HepG2 (cell line): ENCODE results near the gene WDR26.

Experiments
- ATM ChIP-seq: fragments of 450-650 bp; IDR thresholded peaks from 2 replicates; pipeline ENCODE4 v1.7.1; 2017; ENCODE audit warnings: mild to moderate bottlenecking, borderline replicate concordance
- CCAR2 ChIP-seq: fragments of 200-400 bp; formaldehyde crosslinking; optimal IDR thresholded peaks from 2 replicates; pipeline ENCODE3; 2018; ENCODE audit warnings: low read depth, mild to moderate bottlenecking, low read length, moderate library complexity
- CHD2 ChIP-seq: IDR thresholded peaks from 2 replicates; pipeline ENCODE4 v1.6.1; 2011; ENCODE audit warnings: low read depth, low read length, improper control_type of control experiment
- CTCF ChIP-seq: sonication (generic); formaldehyde crosslinking; IDR thresholded peaks from 2 replicates; pipeline ENCODE4 v1.5.0; 2020; ENCODE audit warnings: mild to moderate bottlenecking, missing genetic modification reagents, moderate library complexity
- DNMT3B ChIP-seq: conservative IDR thresholded peaks from 2 replicates; pipeline ENCODE4 v1.6.1; 2016; ENCODE audit warnings: missing biosample characterization, control low read depth
- PRPF4 ChIP-seq: fragments of 200-400 bp; formaldehyde crosslinking; IDR thresholded peaks from 2 replicates; pipeline ENCODE4 v1.6.1; 2016; ENCODE audit warnings: low read length, low read depth; ENCODE audit not compliant: poor library complexity, severe bottlenecking
- ZBTB7A ChIP-seq: sonication (generic); formaldehyde crosslinking; IDR thresholded peaks from 2 replicates; pipeline ENCODE4 v1.8.0; 2022; ENCODE audit warnings: mild to moderate bottlenecking, missing genetic modification reagents
- ZNF318 ChIP-seq: sonication (generic); formaldehyde crosslinking; IDR thresholded peaks from 2 replicates; pipeline ENCODE4 v1.4.0; 2020; ENCODE audit warnings: mild to moderate bottlenecking, missing genetic modification reagents
- ZNF788 ChIP-seq: sonication (generic); formaldehyde crosslinking; IDR thresholded peaks from 2 replicates; pipeline ENCODE4 v1.5.0; 2020; ENCODE audit warnings: mild to moderate bottlenecking, missing genetic modification reagents, borderline replicate concordance
- ZSCAN29 ChIP-seq: sonication (generic); formaldehyde crosslinking; conservative IDR thresholded peaks from 2 replicates; pipeline ENCODE4 v1.4.0; 2020; ENCODE audit warnings: mild to moderate bottlenecking, missing genetic modification reagents

GRCh38 chr1:224420106-224420505, 14.5 kb downstream of the WDR26 start:
- TF ChIP-seq ATM (no peak), ZBTB7A (CRISPR knock-in tag) (no peak), ZSCAN29 (no peak), CCAR2 (no peak), ZNF318 (CRISPR knock-in tag) (no peak), CHD2 (no peak), DNMT3B (CRISPR knock-in tag) (no peak), PRPF4 (no peak), ZNF788 (CRISPR knock-in tag) (no peak), CTCF (CRISPR knock-in tag) (no peak)
